ENCODE results near the gene TAS1R1.

The TAS1R1 gene

GRCh38 chr1:6612641-6613360 is 57.7 kb downstream of the TAS1R1 start:
- no peak for DNase-seq (ENCODE audit: low read depth)

GRCh38 chr1:6613361-6614018 is 58.4 kb downstream of the TAS1R1 start, which contains the start of gene PHF13:
TSS of gene PHF13 (plus strand) at chr1:6613731. CDS start at chr1:6614067, 336 bp downstream.
- peak; percentile 100 for DNase-seq (ENCODE audit: low read depth)

GRCh38 chr1:6614019-6614928 is 59.2 kb downstream of the TAS1R1 start:
- DNase-seq (ENCODE audit: low read depth): peak; percentile 53

- DNase-seq (ENCODE audit: low read depth): peak; percentile 13
These were observed 60.0 kb downstream of the TAS1R1 start for GRCh38 chr1:6614929-6615785.

GRCh38 chr1:6619045-6619444 is 63.9 kb downstream of the TAS1R1 start:
- DNase-seq (ENCODE audit: low read depth): no peak

- no peak for DNase-seq (ENCODE audit: low read depth)
These were observed 66.6 kb downstream of the TAS1R1 start for GRCh38 chr1:6621429-6622391.

GRCh38 chr1:6622396-6623152 is 67.5 kb downstream of the TAS1R1 start:
- no peak for DNase-seq (ENCODE audit: low read depth)

GRCh38 chr1:6623269-6623965 is 68.3 kb downstream of the TAS1R1 start:
- DNase-seq (ENCODE audit: low read depth): no peak

GRCh38 chr1:6624710-6625583 is 69.8 kb downstream of the TAS1R1 start, which contains the start of gene THAP3:
TSS of gene THAP3 (plus strand) at chr1:6624868. CDS start at chr1:6625219, 351 bp downstream.
- peak; percentile 85 for DNase-seq (ENCODE audit: low read depth)

GRCh38 chr1:6625584-6626149 is 70.6 kb downstream of the TAS1R1 start:
- no peak for DNase-seq (ENCODE audit: low read depth)

- no peak for DNase-seq (ENCODE audit: low read depth)
These were observed 71.9 kb downstream of the TAS1R1 start for GRCh38 chr1:6627031-6627430.

GRCh38 chr1:6627841-6628545 is 72.9 kb downstream of the TAS1R1 start:
- DNase-seq (ENCODE audit: low read depth): no peak

GRCh38 chr1:6628971-6629479 is 73.9 kb downstream of the TAS1R1 start:
- DNase-seq (ENCODE audit: low read depth): no peak
